HG02763 (cell line): ENCODE measurements around the gene RAB1A.

Experiments
- ATAC-seq: cut with Tn5 transposase; IDR thresholded peaks from one replicate; pipeline ENCODE4 v1.9.1; 2021; ENCODE audit warnings: mild to moderate bottlenecking, moderate library complexity; ENCODE audit not compliant: unreplicated experiment

The RAB1A gene

DNA sequence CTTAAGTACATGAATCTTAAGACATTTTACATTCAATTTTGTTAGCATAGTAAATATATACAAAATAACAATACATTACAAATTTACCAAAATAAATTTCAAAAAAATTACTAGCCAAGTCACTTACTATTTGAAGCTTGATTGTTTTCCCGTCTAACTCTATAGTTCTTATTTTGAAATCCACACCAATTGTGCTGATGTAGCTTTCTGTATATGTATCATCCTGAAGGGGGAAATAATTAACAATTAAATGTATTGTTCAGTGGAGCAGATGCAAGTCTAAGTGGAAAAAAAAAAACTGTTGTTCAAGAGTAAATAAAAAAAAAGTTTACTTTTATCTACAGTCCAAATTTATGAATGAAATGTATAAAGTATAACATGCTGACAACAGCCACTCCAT lies 32.1 kb downstream of the RAB1A start:
- ATAC-seq = no peak

GRCh38 chr2:65096948-65097347 lies 33.0 kb downstream of the RAB1A start:
- ATAC-seq = no peak

GRCh38 chr2:65093211-65093610 lies 36.7 kb downstream of the RAB1A start:
- no peak for ATAC-seq

DNA sequence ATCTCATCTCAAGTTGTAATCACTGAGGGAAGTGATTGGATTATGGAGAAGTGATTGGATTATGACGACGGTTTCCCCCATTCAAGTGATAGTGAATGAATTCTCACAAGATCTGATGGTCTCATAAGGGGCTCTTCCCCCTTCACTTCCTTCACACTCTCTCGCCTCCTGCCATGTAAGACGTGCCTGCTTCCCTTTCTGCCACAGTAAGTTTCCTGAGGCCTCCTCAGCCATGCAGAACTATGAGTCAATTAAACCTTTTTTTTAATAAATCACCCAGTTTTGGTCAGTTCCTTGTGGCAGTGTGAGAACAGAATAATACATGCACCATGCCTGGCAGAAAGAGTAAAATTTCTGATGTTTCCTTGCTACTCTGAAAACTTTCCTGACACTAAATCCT lies 37.1 kb downstream of the RAB1A start:
- ATAC-seq = no peak

DNA sequence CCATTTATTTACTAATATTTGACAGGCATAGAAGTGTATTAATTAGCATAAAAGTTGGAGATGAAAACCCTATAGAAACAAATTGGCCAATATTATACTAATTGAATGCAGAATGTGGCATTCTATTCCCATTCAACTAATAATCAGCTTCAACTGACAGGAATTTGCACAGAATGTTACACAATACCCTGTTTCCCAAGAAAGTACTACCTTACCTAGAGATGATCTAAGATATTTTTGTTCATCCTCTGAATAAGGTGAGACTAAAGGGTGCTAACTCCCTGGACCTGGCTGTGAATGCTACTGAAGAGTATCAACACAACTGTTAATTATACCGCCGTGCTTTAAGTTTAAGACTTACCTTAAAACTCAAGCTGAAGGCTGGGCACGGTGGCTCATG lies 44.8 kb downstream of the RAB1A start:
- no peak for ATAC-seq

DNA sequence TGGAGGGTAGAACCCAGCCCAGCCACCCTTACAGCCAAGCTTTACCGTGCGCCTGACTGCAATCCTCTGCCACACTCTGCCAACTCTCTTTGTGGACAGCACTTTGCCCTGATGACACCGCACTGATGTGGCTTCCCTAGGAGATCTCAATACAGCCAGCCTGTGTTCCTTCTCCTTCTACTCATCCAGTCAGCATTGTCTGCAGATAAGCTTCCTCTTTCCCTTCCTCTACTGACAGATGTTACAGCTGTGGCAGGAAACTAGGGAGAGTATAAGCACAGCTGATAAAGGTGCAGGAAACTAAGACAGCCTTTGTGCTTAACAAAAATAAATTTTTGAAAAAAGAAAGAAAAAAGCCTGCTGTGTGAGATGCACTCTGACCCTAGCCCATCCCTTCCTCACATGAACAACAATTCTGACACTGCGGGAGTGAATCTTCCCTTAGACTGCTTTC lies 48.6 kb downstream of the RAB1A start:
- no peak for ATAC-seq

DNA sequence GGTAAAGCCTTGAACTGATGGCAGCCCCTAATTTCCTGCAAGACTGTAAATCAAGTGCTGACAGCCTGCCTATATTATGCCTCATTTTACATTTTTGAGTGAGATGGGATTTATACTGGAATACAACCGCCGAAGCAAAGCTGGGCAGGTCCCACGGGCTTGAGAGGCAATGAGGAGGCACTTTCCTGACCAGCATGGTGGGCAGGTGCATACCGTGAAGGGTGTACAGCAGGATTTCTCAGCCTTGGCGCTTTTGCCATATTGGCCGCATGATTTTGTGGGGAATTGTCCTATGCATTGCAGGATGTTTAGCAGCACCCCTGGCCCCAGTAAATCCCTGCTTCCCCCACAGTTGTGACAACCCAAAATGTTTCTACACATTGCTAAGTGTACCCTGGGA lies 50.9 kb downstream of the RAB1A start:
- no peak for ATAC-seq

DNA sequence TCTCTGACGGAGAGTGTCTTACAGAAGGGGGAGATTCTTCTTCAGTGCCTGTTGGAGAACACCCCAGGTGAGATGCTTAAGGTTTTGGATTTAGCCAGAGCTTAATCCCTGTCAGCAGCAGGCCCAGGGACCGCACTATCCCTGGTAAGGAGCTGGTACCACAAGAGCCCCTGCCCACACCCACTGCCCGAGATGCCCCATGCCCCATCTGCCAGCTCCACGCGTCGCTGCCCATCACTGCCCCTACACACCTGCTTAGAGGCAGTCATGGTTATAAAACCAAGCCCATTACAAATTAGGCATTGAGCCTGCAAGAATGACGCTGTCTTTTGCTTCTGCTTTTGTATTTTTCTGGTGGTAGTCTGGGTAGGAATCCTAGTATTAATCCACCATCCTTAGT lies 52.0 kb downstream of the RAB1A start:
- ATAC-seq = no peak

GRCh38 chr2:65076345-65076710 lies 53.6 kb downstream of the RAB1A start:
- ATAC-seq = no peak

DNA sequence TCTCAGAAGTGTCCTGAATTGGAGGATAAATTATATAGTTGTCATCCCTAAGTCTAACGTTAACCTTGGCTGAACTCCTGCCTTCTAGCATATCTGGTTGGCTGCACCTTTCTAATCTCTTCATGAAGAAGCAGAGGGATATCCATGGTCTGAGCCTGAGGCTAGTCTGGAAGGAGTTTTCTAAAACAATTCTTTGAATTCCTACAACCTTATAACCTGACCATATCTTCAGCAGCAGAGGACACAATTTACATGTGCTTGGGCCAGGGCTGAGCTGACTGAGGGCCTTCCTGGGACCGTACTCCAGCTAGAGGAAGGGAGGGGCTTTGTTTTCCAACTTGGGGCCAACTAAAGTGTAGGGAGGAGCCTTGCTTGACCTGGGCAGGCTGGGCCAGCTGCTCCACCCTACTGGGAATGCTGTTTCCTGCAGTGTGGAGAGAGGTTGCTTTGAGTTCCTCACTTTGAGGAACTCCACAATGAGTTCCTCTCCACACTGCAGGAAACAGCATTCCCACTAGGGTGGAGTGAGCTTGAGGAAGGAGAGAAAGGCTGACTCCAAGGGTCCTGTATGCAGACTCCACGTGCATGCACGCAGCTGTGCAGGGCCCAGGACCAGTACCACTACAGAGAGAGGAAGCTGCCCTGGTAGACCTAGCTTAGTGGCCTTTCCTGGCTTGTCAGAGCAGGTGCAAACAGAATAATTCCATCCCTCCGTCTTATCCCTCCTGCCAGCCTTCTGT lies 54.1 kb downstream of the RAB1A start:
- ATAC-seq = no peak

GRCh38 chr2:65075176-65075575 lies 54.7 kb downstream of the RAB1A start:
- ATAC-seq = no peak

DNA sequence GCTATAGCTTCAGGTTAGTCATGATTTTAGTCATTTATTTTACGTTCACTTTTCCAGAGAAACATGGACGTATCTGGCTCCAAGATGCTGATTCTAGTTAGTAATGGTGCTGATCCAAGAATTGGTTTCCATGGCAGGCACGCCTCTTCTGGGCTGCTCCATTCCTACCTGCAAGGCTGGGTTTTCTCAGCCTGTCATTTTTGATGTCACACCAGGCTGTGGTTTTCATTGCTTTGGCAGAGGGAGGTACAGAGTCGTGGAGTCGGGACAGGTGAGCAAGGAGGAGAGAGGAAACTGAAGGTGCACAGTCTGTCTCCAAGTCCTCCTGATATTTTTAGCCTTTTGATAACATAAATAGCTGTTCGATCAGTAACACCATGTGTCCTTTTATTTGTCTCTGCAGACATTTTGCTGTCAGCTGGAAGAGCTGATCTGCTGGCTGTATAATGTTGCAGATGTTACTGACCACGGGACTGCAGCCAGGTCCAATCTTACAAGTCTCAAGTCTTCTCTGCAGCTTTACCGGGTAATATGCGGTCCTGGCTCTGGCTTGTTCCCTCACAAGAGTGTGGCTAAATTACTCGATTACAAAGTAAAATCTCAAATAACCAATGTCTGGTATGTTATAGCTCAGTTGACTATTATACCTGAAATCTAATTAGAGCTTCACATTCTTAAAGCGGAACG lies 55.9 kb downstream of the RAB1A start:
- no peak for ATAC-seq

GRCh38 chr2:65072181-65072970 lies 57.5 kb downstream of the RAB1A start:
- ATAC-seq = no peak

- no peak for ATAC-seq
Measured at GRCh38 chr2:65071499-65072180, 58.3 kb downstream of the RAB1A start.

- ATAC-seq = no peak
Measured at GRCh38 chr2:65070856-65071255, 59.0 kb downstream of the RAB1A start.

- no peak for ATAC-seq
Measured at GRCh38 chr2:65070172-65070830, 59.6 kb downstream of the RAB1A start.

DNA sequence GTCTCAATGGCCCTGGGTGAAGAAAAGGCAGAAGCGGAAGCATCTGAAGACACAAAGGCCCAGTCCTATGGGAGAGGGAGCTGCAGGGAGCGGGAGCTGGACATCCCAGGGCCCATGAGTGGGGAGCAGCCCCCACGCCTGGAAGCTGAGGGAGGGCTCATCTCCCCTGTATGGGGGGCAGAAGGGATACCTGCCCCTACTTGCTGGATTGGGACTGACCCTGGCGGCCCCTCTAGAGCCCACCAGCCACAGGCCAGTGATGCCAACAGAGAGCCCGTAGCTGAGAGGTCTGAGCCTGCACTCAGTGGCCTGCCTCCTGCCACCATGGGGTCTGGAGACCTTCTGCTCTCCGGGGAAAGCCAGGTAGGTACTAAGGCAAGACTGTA lies 60.5 kb downstream of the RAB1A start:
- no peak for ATAC-seq

GRCh38 chr2:65067806-65068553 lies 61.9 kb downstream of the RAB1A start:
- no peak for ATAC-seq

- ATAC-seq = peak; percentile 79
Measured at GRCh38 chr2:65064728-65065552, 65.0 kb downstream of the RAB1A start.
